ENCODE data around the gene RICTOR. TPM values are rescaled to one million over a fixed set of nuclear protein-coding genes. Genes with fewer than 3 reads are reported as not detected.

Gene RICTOR
- total and polyA plus RNA-seq, 2 of the 4 experiments (the other 2 are of a cell fraction), result 4.1 to 35.7 TPM

DNA sequence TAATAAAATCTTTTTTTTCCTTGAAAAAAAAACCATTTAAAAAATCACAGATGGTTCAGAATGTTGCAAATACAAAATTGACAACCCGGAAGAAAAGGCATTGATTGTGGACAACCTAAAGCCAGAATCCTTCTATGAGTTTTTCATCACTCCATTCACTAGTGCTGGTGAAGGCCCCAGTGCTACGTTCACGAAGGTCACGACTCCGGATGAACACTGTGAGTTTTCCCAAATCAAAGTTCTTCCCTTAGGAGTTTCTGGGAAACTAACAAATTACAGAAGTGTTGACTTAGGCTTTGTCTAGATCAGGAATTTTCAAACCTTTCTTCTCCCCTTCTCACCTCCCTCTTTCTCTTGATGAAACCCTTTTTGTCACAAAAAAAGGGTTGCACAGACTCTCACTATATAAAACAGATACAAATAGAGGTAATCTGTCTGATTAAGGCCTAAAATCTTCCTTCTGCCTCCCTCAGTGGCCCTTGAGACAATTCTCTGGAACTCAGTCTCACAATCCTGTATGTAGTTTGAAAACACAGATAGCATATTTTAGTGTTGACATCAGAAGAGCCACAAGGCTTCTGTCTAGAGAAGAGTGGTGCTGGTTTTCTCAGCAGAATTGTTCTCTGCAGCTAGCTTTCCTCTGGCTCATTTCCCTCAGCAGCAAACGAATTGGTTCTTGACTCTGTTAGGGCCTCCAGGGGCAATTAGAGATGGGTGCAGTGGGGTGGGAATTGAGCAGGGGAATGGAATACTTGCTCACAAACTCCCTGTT lies 148.9 kb downstream of the RICTOR start:
- Histone ChIP-seq H2AK9ac (replicated peaks; ENCODE audit: low read depth, low read length, poor library complexity) (no peak overlapping the region), H4K5ac (ENCODE audit: low read depth, low read length) (peak overlapping the region; percentile 14; the same call in 1 of the 2 replicates), H3K27ac (ENCODE audit: insufficient read depth, low read length) (peak overlapping the region; percentile 83; the same call in 1 of the 2 replicates), H3K18ac (ENCODE audit: low read depth, low read length) (peak overlapping the region; percentile 47), H3K4me2 (ENCODE audit: low read depth, low read length) (no peak overlapping the region; the same call in 1 of the 2 replicates), H2AFZ (replicated peaks; ENCODE audit: low read length, poor library complexity) (no peak overlapping the region), H3K4me3 (ENCODE audit: insufficient read depth, low read depth, low read length) (no peak overlapping the region), H3K23ac (ENCODE audit: low read depth, low read length) (no peak overlapping the region), H4K20me1 (ENCODE audit: insufficient read depth, low read length) (peaks cover 21% of the 10 kb centered on the region), H3K4me1 (ENCODE audit: control insufficient read depth, insufficient read depth, low read length) (peaks cover 15% of the 10 kb centered on the region), H3K56ac (ENCODE audit: extremely low read depth, insufficient read depth, low read length) (no peak overlapping the region), H2AK5ac (ENCODE audit: low read depth, low read length) (0 out of 2 replicates have a peak overlapping the region, but pooled peaks have one; percentile 20), H2BK20ac (ENCODE audit: low read depth, low read length) (no peak overlapping the region), H3K9me3 (ENCODE audit: control insufficient read depth, insufficient read depth, low read length) (no peaks in the 10 kb centered on the region), H3K27me3 (ENCODE audit: control insufficient read depth, insufficient read depth, low read length) (no peaks in the 10 kb centered on the region), H4K8ac (ENCODE audit: low read depth in 2 of 2, low read length in 2 of 2) (peak overlapping the region in 1 of 2 experiments; percentile 31; a peak in 1 of 4 replicates), H3K36me3 (ENCODE audit: control insufficient read depth, insufficient read depth, low read length) (peaks cover 48% of the 10 kb centered on the region), H3K14ac (replicated peaks; ENCODE audit: low read depth, low read length) (0 out of 2 replicates have a peak overlapping the region, but pooled peaks have one; percentile 50), H3K9ac (ENCODE audit: low read depth, low read length) (peak overlapping the region; percentile 61; the same call in 1 of the 2 replicates), H3K9me1 (ENCODE audit: insufficient read depth, low read length) (peaks cover 8% of the 10 kb centered on the region), H2BK15ac (ENCODE audit: low read depth, low read length) (no peak overlapping the region), H4K91ac (ENCODE audit: insufficient read depth, low read depth, low read length) (no peak overlapping the region), H2BK120ac (ENCODE audit: low read depth, low read length) (0 out of 2 replicates have a peak overlapping the region, but pooled peaks have one; percentile 21), H3K4ac (ENCODE audit: low read depth, low read length) (peak overlapping the region; percentile 44; the same call in 1 of the 2 replicates), H2BK5ac (ENCODE audit: low read depth, low read length, poor library complexity, severe bottlenecking) (peak overlapping the region; percentile 72), H3K79me1 (ENCODE audit: low read depth in 1 of 2, low read length in 2 of 2) (peaks cover 8 to 27% of the 10 kb centered on the region in 2 experiments; a peak in 3 of 4 replicates)
- ChIA-PET POLR2A (ENCODE audit: unreplicated experiment) (no interaction called here), CTCF (interaction anchor here (0.6 to 1.0 kb wide), 2 partner anchors 43 to 484 kb away, joined by 3 to 5 read pairs; no protein-coding TSS in a partner anchor)
- in situ Hi-C loops (cut with MboI; ENCODE audit: low sequenced_read_pairs), result no loop called here
- TF ChIP-seq, protein P1, sequence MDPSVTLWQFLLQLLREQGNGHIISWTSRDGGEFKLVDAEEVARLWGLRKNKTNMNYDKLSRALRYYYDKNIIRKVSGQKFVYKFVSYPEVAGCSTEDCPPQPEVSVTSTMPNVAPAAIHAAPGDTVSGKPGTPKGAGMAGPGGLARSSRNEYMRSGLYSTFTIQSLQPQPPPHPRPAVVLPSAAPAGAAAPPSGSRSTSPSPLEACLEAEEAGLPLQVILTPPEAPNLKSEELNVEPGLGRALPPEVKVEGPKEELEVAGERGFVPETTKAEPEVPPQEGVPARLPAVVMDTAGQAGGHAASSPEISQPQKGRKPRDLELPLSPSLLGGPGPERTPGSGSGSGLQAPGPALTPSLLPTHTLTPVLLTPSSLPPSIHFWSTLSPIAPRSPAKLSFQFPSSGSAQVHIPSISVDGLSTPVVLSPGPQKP (IDR thresholded peaks at IDR 0.05; ENCODE audit: borderline replicate concordance, low read depth, low read length), result no peak
- TF ChIP-seq BHLHE40 (IDR thresholded peaks at IDR 0.05; ENCODE audit: low read depth, low read length) (no peak), RCOR1 (IDR thresholded peaks at IDR 0.05; ENCODE audit: insufficient replicate concordance, low read length) (no peak), MAZ (IDR thresholded peaks at IDR 0.05; ENCODE audit: borderline replicate concordance, low read depth, low read length) (no peak), MXI1 (IDR thresholded peaks at IDR 0.05; ENCODE audit: borderline replicate concordance, low read depth, low read length) (no peak), SMC3 (IDR thresholded peaks at IDR 0.05; ENCODE audit: low read depth, low read length) (no peak), MAFK (IDR thresholded peaks at IDR 0.05; ENCODE audit: low read depth, low read length) (no peak), FOS (IDR thresholded peaks at IDR 0.05; ENCODE audit: low read depth, low read length) (no peak), NFE2L2 (IDR thresholded peaks at IDR 0.05; ENCODE audit: low read depth, low read length) (no peak)
- BruUV-seq (replicated peaks), result no TSS peak
- DNase-seq (peak; percentile 80), ATAC-seq (ENCODE audit: low read depth) (peak; percentile 85)
- WGBS, 2 experiments (ENCODE audit: extremely low coverage in 2 of 2, insufficient read length in 1 of 2), result 40% methylated on average over 1 of the region's 6 CpGs; no CpG with 5 or more reads in 1 of the 2 experiments
- intact Hi-C loops (cut with micrococcal nuclease), result loop anchor here (10.0 kb wide), 1 partner anchor 371 kb away; the partner anchor contains the start of gene LIFR
- dilution Hi-C loops (cut with HindIII; ENCODE audit: low sequenced_read_pairs, unreplicated experiment), result no loop called here
